ENCODE data around the gene ENSA.
"Not testable (repeated sequence)": the region's sequence is repeated elsewhere in the genome, so short reads cannot be mapped to it uniquely, and the experiment has no call there.

ENSA gene

DNA sequence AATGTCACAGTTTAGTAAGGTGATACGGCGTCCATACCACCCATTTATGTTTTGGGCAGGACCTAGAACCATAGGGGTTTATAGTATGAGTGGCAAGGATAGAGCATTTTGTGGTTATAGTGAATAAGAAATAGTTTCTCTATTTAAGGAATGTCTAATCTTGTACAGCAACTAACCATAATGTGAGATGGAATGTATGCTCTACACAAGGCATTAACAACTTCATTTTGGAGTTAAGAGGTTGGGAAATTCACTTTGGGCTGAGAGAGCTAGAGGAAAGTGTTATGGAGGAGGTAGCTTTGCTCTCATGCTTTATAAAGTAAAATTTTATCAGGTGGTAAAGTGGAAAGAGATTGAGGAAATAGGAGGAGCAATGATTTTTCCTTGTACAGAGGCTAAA is 47.0 kb downstream of the ENSA start:
- DNase-seq (ENCODE audit: extremely low read depth in 1 of 2, low read depth in 1 of 2), result no peak

DNA sequence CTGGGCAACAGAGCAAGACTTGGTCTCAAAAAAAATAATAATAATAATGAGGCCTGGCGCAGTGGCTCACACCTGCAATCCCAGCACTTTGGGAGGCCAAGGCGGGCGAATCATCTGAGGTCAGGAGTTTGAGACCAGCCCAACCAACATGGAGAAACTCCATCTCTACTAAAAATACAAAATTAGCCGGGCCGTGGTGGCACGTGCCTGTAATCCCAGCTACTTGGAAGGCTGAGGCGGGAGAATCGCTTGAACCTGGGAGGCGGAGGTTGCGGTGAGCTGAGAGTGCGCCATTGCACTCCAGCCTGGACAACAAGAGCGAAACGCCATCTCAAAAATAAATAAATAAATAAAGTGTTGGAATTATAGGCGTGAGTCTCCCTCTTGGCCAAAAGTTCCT is 47.5 kb downstream of the ENSA start:
- DNase-seq (ENCODE audit: extremely low read depth in 1 of 2, low read depth in 1 of 2), result not testable (repeated sequence)

DNA sequence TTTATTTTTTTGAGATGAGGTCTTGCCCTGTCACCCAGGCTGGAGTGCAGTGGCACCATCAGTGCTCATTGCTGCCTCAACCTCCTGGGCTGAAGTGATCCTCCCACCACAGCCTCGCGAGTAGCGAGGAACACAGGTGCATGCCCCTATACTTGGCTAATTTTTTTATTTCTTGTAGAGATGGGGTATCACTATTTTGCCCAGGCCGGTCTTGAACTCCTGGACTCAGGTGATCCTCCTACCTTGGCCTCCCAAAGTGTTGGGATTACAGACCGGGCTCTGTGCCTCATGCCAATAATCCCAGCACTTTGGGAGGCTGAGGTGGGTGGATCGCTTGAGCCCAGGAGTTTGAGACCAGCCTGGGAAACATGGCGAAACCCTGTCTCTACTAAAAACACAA is 48.0 kb downstream of the ENSA start:
- DNase-seq (ENCODE audit: extremely low read depth in 1 of 2, low read depth in 1 of 2), result not testable (repeated sequence)

DNA sequence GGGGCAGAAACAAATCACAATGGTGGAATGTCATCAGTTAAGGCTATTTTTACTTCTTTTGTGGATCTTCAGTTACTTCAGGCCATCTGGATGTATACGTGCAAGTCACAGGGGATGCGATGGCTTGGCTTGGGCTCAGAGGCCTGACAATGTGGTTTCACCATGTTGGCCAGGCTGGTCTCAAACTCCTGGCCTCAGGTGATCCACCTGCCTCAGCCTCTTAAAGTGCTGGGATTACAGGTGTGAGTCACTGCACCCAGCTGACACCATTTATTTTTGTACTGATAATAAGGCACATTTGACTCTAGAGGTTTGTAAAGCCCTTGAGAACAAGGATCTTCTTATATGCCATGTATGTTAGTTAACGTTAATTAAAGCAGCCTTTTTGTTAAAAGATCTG is 48.4 kb downstream of the ENSA start:
- not testable (repeated sequence) for DNase-seq (ENCODE audit: extremely low read depth in 1 of 2, low read depth in 1 of 2)

DNA sequence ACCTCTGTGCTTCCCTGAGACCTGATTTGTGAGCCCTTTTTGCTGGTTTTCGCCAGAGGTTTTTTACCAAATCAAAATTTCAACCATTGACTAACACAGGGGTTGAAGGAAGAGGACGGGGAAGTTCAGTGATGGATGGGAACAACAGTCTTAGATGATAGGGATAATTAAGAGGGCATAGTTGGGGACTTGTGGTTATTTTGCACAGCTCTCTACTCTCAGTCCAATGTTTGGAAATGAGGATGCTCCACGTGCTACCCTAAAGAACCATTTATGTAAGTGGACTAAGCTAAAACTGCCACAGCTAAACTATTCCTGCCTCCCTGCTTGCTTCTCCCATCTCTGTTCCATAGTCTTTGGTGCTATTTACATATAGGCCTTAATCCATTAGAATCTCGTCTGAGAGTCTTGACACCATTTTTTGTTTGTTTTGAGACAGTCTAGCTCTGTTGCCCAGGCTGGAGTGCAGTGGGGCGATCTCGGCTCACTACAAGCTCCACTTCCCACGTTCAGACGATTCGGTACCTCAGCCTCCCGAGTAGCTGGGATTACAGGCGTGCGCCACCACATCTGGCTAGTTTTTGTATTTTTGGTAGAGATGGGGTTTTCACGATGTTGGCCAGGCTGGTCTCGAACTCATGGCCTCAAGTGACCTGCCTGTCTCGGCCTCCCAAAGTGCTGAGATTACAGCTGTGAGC is 49.3 kb downstream of the ENSA start:
- DNase-seq (ENCODE audit: extremely low read depth in 1 of 2, low read depth in 1 of 2), result no peak

DNA sequence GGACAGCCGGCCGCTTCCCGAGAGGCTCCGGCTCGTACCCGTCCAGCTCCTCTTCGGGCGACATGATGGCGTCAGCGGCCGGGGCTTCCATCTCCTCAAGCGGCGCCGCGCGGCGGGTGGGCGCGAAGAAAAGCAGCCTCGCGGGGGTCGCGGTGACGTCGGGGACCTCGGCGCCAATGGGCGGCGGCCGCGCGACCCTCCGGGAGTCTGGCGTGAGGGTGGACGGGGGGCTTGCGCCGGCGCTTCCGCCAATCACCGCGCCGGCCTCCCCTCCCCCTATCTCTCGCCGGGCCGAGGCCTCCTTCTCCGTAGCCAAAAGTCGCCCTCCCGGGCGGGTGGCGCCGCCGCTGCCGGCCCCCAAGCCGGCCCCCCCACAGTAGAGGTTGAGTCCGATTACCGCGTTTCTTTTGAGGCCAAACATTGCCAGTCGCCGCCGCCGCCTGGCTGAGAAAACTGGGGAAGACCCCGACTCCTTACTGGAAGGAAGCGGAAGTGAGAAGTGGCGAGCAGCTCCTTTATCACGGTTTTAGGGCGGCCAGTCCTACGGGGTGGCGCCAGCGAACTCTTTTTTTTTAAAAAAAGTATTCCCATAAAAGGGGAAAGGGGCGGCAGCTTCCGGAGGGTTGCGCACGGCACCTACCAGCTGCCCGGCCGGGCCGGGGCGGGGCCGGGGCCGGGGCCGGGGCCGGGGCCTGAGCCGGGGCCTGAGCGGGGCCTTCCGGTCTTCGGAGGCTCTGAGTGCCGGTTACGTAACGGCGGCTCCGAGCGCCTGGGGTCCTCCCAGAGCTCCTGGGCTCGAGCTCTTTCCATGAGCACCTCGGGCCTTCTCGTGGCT is 50.1 kb downstream of the ENSA start, which contains the start of gene MCL1:
Gene MCL1, minus strand, starts transcription at position 501 of the 835 bp plus-strand sequence. Its CDS starts 80 bp downstream, at position 421.
- DNase-seq (ENCODE audit: extremely low read depth in 1 of 2, low read depth in 1 of 2), result peak; percentile 80 to 88

DNA sequence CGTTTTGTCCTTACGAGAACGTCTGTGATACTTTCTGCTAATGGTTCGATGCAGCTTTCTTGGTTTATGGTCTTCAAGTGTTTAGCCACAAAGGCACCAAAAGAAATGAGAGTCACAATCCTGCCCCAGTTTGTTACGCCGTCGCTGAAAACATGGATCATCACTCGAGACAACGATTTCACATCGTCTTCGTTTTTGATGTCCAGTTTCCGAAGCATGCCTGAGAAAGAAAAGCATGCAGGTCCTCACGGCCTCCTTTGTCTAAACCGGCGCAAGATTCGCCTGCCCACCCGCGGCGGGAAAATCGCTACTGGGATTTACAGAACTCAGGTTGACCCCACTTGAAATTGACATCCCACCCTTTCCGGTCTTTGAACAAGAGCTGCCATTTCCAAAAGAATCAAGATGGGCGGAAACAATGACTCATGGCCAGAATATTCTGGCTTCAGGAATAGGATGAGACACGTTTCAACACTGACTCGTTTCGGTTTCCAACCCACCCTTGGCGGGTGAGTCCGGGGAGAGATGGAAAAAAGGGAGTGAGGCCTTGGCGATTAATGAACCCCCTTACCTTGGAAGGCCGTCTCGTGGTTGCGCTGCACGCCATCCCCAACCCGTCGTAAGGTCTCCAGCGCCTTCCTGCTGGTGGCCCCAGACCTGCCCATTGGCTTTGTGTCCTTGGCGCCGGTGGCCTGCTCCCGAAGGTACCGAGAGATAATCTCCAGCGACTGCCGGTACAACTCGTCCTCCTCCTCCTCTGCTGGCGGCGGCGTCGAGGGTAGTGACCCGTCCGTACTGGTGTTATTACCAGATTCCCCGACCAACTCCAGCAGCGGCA is 50.9 kb downstream of the ENSA start:
- DNase-seq (ENCODE audit: extremely low read depth in 1 of 2, low read depth in 1 of 2), result no peak

DNA sequence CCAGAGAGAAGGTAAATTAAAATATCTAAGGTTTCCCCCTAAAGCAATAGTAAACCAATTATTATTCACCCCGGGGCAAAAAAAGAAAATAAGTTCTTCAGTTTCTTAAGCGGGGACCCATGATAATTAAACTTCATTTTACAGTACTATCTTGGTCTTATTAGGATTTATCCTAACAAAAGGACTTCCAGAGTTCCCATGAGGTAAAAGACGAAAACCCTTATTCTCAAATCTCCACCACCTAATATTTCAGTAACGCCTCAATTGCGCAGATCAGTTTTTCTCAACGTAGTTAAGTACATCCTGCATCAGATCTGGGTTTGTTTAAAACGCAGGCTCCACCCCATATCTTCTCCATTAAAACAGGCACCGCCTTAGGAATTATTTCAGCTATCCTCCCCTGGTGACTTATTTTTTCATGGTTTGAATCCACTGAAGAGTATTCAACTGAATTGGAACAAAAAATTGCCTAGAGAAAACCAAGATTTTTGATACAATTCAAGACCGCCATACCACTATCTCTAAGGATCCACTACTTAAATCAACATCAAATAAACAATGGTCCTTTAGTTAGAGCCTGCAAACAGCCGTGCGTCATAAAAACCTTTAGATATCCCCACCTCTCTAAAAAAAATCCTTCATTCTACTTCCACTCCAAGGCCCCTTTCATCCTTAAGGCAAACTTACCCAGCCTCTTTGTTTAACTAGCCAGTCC is 51.7 kb downstream of the ENSA start:
- DNase-seq (ENCODE audit: extremely low read depth in 1 of 2, low read depth in 1 of 2), result no peak

DNA sequence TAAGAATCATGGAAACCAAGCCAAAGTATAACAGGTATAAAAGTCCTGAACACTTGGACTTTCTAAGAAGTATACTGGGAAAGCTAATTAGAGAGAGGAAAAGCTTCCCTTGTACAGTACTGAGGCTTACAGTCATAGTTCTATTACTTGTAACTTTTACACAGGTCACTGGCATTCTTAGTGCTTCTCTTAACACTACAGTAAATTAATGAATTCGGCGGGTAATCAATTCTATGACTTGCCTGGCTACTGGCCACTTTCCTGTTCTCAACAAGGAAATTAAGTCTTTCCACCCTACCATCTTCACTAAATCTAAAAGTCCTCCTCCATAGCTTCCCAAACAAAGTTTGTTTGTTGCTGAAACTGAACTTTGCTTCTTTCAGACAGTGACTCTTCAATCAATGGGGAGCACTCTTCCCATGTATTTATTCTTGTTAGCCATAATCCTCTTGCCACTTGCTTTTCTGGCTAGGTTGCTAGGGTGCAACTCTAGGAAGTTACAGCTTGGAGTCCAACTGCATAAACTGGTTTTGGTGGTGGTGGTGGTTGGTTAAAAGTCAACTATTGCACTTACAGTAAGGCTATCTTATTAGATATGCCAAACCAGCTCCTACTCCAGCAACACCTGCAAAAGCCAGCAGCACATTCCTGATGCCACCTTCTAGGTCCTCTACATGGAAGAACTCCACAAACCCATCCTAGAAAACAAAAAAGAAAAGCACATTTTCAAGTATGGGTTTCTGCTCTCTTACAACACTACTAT is 52.4 kb downstream of the ENSA start:
- DNase-seq (ENCODE audit: extremely low read depth in 1 of 2, low read depth in 1 of 2), result no peak

DNA sequence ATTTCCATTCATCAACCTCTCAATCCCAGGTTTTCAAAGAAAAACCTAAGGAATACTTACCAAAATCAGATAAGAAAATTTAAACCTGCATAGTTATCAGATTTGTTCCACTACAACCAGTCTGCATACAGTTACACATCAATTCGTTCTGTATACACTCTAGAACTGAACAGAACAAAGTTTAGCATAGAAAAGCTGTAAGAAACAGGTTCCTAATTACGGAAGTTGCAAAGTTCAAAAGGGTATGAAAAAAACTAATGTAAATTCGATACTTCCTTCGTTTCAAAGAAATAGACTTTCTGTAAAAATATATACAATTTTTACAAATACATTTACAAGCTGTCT is 53.1 kb downstream of the ENSA start:
- DNase-seq (ENCODE audit: extremely low read depth in 1 of 2, low read depth in 1 of 2), result no peak

DNA sequence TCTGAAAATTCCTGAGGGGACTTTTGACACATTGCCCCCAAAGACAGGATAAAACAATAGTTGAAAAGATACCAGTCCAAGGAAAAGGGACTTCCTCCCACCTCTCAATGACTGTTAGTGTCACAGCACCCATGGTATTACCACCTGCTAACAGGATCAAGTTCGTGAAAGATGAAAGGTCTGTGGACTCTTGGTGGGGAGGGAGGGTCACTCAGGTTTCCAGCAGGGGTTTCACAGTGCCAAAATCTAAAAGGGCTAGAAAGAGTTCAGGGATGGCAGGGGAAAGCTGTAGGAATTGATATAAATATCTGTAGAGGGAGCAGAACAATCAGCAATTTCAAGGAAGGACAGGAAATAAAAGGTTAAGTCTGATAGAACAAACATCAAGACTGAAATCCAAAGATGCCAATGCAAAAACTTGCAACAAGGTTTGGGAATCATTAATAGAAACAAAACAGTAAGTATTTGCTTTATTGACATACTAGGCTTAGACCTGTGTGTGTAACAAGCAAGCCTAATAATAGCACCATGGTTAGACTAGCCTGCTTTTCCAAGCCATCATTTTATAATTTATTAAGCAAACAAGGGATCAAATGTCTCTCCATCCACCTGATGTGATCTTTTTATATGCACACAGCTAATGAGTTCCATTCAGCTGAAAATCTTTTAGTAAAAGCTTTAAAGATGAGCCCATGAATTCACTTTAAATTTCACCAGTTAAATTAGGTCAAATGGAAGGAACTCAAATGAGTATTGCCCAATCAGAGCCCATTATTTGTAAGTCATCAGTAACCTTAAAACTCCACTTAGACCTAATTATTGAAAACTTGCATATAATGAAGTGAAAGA is 53.7 kb downstream of the ENSA start:
- DNase-seq (ENCODE audit: extremely low read depth in 1 of 2, low read depth in 1 of 2), result no peak

DNA sequence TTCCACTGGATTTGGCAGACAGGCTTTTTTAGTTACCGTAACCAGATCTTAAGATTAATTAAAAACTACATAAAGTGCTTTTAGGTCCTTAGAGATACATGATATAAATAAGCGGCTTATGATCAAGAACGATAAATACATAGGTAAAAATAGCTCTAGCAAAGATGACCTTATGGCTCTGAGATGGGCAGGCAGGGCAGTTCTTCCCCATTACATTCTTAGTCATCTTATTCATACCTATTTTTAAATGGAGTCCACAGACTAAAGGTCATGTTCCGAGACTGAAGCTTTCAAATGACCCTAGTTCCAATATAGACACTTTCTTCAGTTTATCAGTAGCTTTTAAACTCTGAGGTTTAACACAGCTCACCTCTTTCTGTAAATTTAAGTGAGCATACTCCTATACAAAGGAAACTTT is 54.3 kb downstream of the ENSA start:
- DNase-seq (ENCODE audit: extremely low read depth in 1 of 2, low read depth in 1 of 2), result no peak

DNA sequence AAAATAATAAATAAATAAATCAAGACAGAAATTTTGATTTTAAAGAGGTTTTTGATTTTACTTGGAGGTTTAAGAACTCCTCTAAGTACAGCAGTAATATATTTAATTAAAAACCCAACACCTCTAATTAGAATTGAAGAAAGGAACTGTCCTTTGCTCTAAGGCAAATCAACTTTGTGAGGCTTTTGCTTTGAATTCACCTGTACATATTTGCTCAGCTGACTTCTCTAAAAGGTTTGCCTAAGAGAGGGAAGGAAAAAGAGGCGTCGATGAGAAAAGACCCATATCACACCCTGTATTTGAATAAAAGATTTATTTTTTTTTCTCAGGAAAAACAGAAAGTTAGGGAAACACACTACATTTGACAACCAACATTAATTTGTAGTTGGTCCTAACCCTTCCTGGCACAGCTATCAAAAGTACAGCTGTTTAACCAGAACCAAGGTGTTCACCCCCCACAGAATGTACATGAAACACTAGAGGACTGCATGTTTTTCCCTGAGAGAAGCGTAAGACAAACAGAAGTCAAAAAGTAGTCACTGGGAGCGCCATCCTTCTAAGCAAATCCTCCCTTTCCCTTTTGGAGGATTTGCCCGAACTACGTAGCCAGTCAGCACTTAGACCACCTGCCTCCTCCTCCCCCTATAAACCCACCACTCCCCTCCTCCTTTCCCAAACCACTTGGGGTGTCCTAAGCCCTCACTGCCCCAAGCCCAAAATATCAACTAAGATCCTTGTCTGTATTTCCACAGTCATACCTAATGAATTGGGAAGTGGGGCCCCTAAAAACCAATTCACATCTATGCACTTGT is 54.9 kb downstream of the ENSA start:
- DNase-seq (ENCODE audit: extremely low read depth in 1 of 2, low read depth in 1 of 2), result no peak

DNA sequence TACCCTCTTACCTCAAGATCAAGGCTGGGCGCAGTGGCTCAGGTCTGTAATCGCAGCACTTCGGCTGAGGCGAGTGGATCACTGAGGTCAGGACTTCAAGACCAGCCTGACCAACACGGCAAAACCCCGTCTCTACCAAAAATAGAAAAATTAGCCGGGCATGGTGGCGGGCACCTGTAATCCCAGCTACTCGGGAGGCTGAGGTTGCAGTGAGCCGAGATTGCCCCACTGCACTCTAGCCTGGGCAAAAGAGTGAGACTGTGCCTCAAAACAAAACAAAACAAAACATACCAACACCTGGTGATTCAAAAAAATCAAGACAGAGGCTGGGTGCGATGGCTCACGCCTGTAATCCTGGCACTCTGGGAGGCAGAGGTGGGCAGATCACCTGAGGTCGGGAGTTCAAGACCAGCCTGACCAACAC is 55.8 kb downstream of the ENSA start:
- DNase-seq (ENCODE audit: extremely low read depth in 1 of 2, low read depth in 1 of 2), result not testable (repeated sequence)

DNA sequence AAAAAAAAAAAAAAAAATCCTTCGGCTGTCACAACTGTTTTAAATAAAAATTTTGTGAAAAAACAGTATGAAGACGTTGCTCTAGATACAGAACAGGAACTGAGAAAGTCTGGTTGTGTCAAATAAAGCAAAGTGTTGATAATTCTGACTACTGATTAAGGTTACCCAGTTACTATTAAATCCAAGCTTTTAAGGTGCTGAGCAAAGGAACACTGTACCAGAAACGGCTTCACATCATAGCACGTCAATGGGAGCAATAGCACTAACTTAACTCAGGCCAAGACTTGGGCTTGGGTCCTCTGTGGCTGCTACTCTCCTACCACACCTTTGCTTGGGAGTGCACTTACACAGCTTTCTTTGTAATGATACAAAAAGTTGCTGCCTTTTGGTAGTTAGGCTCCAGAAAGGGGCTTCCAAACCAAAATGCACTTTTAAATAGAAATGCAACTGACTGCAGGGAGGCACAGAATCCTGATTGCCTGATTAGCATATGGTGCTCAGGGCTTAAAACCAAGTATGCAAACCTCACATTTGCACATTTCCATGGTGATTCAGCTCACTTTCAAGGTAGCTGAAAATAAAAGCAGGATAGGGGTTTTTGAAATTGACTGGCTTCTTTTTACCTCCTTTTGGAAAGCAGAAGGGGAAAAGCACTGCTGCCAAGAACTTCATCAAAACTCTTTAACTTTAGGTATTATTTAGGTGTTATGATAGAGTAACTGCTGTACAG is 56.3 kb downstream of the ENSA start:
- DNase-seq (ENCODE audit: extremely low read depth in 1 of 2, low read depth in 1 of 2), result no peak

Measured in stimulated activated CD8-positive, alpha-beta memory T cell treated with anti-CD3 and anti-CD28 coated beads, Interleukin-7, amount 100 ng/mL, for 48 hours (primary cell).